Hindlimb muscle (tissue), 1 donor: ENCODE measurements around the gene ARHGAP32. TPM values are rescaled to one million over a fixed set of nuclear protein-coding genes. Genes with fewer than 3 reads are reported as not detected.
"Not testable (repeated sequence)": the region's sequence is repeated elsewhere in the genome, so short reads cannot be mapped to it uniquely, and the experiment has no call there.

ENCODE experiments used
- DNase-seq: peaks from one replicate; pipeline ENCODE4 v3.0.0-alpha.2; 2013
- polyA plus RNA-seq: library from polyadenylated mRNA; unstranded; fragments of 120-200 nt; gene quantifications from one replicate; pipeline ENCODE4 v1.2.1, GENCODE V29; 2013; ENCODE audit not compliant: insufficient read length

The ARHGAP32 gene
- polyA plus RNA-seq, 1 donor: 18.4 TPM

DNA sequence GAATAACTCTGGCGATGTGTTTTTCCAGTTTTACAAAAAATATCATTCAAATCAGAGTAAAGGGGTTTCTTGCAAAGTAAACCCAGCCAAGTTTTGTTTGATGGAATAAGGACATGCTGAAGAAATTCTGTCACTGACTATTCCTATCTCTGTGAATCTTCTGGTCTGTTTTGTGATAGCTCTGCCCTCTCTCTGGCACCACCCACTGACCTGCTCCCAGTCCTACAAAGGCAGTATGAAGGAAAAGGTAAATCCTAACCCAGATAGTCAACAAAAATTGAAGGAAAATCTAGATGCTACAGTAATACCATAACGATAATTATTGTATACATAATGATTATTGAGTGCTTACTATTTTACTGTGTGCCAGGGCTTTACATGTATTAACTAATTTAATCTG is 173.1 kb downstream of the ARHGAP32 start:
- no peak for DNase-seq

GRCh38 chr11:129018126-129018525 is 174.0 kb downstream of the ARHGAP32 start:
- DNase-seq: no peak

DNA sequence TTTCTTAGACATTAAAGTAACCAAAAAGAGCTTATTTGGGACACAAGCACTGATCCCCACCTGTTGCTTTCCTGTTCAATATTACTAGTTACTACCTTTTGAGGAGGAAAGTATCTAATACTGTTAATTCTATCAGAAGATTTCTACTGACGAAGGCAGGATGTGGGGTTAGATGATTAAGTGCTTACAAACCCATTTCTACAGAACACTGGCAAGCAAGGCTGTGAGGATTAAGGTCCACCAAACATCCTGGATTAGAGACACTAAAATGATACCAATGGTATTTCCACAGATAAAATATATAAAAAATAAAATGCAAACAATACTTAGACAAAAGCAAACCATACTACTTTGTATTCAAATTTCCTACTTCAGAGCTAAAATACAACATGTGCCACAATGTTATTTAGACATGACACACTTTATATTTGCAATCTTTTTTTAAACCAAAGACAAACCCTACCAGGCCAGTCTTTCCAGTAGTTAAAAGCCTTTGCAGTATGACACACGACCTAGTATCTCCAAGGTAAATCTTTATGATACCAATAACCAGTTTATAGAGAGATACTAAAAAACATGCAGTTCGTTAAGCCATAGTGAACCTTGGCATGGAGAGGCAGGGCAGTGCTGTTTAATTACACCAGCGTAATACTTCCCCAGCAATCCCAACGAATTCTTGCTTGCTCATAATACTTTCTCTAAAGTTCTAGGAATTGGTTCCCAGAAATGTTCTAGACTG is 178.2 kb downstream of the ARHGAP32 start:
- no peak for DNase-seq

DNA sequence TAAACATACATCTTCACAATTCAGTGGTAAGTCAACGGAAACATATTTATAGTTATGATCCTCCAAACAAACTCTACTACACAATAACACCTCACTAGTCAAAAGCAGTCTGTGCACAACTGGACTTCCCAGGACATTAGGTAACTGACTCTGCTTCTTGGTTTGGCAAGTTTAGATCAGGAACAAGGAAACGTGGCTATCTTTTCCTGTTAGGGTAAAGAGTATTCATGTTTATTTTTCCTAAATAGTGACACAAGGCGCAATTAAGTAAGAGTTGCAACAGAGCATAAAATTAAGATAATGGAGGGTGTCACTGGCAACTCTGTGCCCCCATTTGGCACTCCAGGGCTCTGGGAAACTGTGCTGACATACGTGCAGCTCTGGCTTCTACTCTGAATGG is 179.2 kb downstream of the ARHGAP32 start:
- DNase-seq: no peak

DNA sequence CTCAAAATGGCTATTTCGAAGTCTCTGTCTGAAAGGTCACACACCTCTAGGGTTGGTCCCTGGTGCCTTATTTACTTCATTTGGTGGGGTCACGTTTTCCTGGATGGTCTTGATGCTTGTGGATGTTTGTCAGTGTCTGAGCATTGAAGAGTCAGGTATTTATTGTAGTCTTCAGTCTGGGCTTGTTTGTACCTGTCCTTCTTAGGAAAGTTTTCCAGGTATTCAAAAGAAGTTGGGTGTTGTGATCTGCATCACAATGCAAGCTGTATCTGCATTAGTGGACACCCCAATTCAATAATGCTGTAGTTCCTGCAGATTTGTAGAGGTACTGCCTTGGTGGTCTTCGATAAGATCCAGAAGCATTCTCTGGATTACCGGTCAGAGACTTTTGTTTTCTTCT is 186.0 kb downstream of the ARHGAP32 start:
- no peak for DNase-seq

DNA sequence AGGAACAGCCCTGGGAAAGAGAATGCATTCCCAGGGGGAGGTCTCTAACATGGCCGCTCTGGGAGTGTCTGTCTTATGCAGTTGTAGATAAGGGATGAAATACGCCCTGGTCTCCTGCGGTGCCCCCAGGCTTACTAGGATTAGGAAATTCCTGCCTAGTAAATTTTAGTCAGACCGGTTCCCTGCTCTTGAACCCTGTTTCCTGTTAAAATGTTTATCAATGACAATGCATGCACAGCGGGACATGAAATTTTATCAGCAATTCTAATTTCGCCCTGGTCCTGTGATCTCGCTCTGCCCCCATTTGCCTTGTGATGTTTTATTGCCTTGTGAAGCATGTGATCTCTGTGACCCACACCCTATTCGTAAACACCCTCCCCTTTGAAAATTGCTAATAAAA is 193.0 kb downstream of the ARHGAP32 start:
- DNase-seq: not testable (repeated sequence)

GRCh38 chr11:128988242-128988970 is 203.7 kb downstream of the ARHGAP32 start:
- no peak for DNase-seq

- DNase-seq: no peak
These were observed 206.2 kb downstream of the ARHGAP32 start for GRCh38 chr11:128985880-128986279.

DNA sequence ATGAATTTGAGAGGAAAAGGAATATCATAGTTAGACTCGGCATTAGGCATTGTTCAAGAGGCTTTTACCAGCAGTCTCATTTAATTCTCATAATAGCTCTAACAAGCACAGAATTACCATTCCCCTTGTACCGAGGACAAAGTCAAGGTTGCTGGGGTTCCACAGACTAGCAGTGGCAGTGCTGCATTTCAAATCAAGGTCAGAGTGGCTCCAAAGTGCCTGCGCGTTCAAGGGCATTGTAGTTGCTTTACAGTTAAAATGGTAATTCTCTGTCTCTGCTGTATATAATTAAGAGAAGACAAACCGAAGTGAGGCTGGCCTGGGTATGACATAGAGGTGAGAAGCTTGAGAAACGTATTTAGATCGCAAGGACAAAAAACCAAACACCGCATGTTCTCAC is 209.1 kb downstream of the ARHGAP32 start:
- DNase-seq: no peak

DNA sequence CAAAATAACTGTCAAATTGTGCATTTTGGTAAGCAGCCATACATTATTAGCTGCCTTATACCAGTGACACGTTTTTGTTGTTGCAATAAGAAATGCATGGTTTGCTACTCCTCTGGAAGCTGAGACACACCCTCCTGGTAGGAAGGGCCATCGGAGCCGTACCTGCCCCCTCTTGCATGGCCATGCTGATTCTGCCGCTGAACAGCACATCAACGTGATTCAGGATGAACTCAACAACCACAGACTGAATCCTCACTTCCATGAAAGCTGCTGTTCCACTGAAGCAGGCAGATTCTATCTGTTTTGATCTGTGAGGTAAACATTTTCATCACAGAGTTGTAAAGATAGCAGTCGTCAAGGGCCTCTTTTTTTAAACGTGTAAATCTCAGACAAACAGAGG is 210.9 kb downstream of the ARHGAP32 start:
- DNase-seq: no peak

DNA sequence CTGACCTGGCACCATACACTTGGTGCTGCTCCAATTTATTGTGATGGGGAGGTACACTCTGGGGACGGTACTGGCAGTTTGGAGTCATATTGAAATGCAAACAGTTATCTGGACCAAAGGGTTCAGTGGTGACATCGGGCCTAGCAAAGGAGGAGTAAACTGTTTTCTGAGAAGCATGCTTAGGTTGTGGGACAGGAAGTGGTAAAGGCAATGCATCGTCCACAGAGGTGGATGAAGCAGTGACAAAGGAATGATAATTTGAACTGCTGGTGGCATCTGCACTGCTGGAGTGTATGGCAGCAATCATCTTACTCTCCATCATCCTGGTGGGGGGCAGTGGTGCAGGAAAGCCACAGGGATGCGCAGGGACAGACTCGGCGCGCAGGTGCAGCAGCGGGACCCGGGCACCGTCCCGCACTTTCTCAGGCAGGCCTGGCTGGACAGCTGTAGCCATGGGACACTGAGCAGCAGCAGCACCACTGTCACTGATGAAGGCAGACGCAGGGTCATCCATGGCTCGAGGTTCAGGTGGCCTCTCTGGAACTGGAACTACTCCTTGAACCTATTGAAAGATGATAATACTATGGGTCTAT is 221.4 kb downstream of the ARHGAP32 start:
- no peak for DNase-seq

GRCh38 chr11:128968916-128969315 is 223.2 kb downstream of the ARHGAP32 start:
- no peak for DNase-seq

DNA sequence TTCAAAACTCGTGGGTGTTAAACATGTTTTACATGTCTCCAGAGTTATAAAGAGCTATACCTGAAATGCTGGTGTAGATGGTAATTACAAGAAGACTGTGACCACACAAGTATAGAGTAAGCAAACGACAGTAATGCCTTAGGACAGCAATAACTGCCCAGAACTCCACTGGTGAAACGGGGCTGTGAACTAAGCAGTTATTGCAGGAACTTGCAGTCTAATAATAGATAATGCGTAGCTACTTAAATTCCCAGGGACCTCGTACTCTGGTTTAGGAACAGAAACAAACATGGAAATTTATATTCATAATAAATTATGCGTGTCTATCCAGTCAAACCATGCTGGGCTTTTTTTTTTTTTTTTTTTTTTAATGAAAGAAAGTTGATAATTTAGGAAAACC is 224.5 kb downstream of the ARHGAP32 start:
- no peak for DNase-seq

DNA sequence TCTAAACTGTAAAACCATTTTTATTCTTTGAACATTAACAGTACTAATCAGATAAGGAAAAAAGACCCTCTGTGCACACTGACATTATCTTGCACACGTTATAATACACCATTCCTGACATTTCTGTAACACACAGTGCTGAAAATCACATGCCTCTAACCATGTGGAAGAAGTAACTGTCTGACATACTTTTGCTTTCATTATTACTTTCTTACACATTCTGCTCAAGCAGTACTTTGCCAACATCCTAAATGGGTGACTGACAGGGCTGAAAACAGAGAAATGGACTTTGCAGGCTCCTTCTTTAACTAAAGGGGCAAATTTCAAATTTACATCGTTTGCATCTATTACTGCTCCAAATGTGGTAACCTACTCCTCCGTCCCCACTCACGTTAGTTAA is 226.6 kb downstream of the ARHGAP32 start:
- no peak for DNase-seq

- DNase-seq: no peak
These were observed 227.6 kb downstream of the ARHGAP32 start for GRCh38 chr11:128964463-128964930.

DNA sequence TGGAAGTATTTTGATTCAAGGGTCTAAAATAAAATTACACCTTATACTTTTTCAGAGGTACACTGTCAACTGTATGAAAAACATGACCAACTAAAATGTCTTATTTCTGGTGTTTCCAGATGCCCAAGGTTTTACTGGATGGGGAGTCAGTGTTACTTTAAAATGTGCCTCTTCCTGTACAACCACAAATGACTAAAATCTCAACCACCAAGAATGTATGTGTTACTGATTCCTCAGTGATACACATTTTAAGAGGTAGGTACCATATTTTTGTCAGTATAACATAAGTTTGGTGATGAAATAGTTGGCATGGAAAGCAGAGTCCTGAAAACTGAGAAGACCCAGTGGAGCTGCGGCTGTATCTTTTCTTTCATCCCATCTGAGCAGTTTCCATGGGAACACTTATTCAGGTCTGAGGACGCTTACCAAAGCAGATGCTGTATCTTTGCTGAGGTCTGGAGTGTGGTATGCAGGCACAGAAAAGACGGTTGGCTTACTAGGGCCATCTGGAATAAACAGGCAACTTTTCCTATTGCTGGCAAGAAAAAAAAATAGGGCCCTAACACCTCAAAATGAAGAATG is 228.3 kb downstream of the ARHGAP32 start:
- no peak for DNase-seq

DNA sequence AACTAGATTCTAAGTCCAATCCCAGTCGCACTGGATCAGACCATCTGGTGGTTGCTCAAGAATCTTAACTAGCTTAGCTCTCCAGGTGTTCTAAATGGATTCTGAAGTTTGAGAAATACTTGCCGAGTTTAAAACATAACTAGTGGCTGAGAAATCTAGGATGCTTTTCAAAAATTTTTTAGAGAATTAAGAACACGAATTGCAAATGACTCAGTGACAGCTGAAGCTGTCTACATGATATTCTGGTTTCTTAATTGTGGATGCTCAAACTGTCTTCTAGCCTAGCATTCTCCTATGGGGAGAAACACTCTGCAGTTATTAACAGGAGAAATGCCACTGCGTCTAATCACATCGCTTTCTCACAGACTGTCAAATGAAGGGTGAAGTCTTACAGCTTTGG is 229.2 kb downstream of the ARHGAP32 start:
- no peak for DNase-seq

DNA sequence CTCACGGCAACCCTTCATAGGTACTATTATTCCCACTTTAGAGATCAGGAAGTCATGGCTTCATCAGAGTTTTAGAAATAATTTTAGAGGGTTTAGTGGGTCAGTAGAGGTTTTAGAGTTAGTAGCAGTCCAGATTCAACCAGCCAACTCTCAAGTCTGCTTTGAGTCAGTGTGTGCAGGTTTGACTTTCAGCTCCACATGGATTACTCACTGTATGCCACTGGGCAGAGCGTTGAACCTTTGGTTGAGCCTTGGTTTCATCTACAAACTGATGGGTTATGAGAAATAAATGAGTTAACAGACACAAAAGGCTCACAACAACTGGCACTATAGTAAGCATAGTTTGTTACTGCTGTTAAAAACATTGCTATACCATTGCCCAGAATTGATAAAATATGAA is 230.5 kb downstream of the ARHGAP32 start:
- DNase-seq: no peak

DNA sequence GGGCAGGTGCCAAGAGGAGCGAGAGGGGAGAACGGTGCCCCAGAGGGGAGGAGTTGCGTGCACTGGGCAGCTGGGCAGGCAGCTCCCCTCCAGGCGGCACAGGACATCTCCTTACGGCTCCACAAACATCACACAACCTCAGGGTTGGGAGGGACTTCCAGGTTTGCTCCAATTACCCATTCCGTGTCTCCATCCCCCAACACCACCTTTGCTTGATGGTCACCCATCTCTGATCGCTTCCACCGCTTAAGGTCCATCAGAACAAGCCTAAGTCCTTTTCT is 235.0 kb downstream of the ARHGAP32 start:
- DNase-seq: no peak

- DNase-seq: peak; percentile 78
These were observed 235.5 kb downstream of the ARHGAP32 start for GRCh38 chr11:128956401-128957201.

- DNase-seq: no peak
These were observed 236.5 kb downstream of the ARHGAP32 start for GRCh38 chr11:128955636-128956035.

GRCh38 chr11:128953151-128953550 is 239.0 kb downstream of the ARHGAP32 start:
- DNase-seq: no peak
